ENCODE measurements around the gene TECTA.
"Not testable (repeated sequence)": the region's sequence is repeated elsewhere in the genome, so short reads cannot be mapped to it uniquely, and the experiment has no call there.

TECTA gene

DNA sequence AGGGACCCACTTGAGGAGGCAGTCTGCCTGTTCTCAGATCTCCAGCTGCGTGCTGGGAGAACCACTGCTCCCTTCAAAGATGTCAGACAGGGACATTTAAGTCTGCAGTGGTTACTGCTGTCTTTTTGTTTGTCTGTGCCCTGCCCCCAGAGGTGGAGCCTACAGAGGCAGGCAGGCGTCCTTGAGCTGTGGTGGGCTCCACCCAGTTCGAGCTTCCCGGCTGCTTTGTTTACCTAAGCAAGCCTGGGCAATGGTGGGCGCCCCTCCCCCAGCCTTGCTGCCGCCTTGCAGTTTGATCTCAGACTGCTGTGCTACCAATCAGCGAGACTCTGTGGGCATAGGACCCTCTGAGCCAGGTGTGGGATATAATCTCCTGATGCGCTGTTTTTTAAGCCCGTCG, 76.6 kb downstream of the TECTA start:
- DNase-seq (ENCODE audit: low read depth) = not testable (repeated sequence)

GRCh38 chr11:121179306-121179705, 78.3 kb downstream of the TECTA start:
- DNase-seq (ENCODE audit: low read depth) = no peak

GRCh38 chr11:121180183-121180582, 79.1 kb downstream of the TECTA start:
- DNase-seq (ENCODE audit: low read depth) = no peak

DNA sequence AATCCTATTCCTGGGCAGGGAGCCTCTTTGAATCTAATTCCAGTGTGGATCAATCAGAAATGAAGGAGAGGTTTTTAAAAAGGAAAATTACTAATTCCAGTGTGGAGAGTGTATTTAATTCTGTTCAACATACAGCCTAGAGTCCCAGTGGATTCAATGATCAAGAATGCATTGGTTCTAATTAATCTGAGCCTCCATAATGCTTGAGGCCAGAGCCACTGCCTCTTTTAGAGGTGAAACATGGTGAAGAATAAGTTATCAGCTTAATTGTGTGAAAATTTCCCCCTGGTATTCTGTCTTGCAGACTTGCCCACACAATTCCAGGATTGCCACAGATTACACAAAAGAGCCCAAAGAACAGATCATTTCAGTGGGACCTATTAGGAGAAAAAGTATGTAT, 87.7 kb downstream of the TECTA start:
- no peak for DNase-seq (ENCODE audit: low read depth)

DNA sequence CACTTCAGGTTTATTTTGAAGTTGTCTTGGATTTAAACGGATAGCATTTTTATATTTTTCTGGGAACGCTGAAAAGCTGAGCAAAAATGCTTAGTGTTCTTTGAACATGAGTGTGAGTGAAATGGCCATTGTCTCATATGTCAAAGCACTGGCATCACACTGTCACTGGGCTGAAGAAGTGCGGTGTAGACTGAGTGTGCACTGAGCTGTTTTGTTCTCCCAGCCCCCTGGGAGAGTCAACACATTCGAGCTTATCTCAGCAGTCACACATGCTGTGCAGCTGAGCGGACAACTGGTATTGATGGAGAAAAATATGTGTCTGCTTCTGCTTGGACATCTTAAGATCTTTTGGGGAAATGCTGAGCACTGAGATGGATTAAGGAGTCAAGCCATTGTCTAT, 90.8 kb downstream of the TECTA start:
- no peak for DNase-seq (ENCODE audit: low read depth)

- peak; percentile 27 for DNase-seq (ENCODE audit: low read depth)
Observed at GRCh38 chr11:121194731-121195596, 93.9 kb downstream of the TECTA start.

- no peak for DNase-seq (ENCODE audit: low read depth)
Observed at GRCh38 chr11:121198491-121198890, 97.4 kb downstream of the TECTA start.

- no peak for DNase-seq (ENCODE audit: low read depth)
Observed at GRCh38 chr11:121199516-121199915, 98.5 kb downstream of the TECTA start.

GRCh38 chr11:121206810-121207209, 105.8 kb downstream of the TECTA start:
- DNase-seq (ENCODE audit: low read depth) = no peak

- no peak for DNase-seq (ENCODE audit: low read depth)
Observed at GRCh38 chr11:121207485-121208115, 106.6 kb downstream of the TECTA start.

DNA sequence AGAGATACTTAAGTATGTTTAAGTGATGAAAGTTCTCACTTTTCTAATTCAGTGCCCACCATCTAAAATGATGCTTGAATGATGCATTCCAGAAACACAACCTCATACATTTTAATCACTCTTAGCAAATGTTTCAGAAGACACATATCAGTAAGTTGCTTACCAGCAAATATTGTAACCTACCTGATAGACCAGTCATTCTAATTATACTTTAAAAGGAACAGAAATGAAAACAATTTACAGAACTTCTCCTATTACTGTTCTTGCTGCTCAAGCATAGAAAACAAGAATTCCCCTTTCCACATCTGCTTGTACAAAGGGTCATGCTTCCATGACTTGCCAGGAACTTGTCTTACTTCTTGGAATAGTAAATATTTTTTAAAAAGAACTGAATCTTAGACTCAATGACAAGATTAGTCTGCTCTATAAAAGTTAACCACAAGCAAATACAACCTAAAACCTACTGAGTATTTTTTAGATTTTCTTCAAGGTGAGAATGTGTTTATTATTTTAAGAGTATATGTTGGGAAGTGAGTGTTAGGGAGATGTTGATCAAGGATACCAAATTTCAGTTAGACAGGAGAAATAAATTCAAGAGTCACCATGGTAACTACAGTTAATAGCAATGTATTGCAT, 109.5 kb downstream of the TECTA start:
- no peak for DNase-seq (ENCODE audit: low read depth)

- no peak for DNase-seq (ENCODE audit: low read depth)
Observed at GRCh38 chr11:121211626-121212025, 110.6 kb downstream of the TECTA start.

DNA sequence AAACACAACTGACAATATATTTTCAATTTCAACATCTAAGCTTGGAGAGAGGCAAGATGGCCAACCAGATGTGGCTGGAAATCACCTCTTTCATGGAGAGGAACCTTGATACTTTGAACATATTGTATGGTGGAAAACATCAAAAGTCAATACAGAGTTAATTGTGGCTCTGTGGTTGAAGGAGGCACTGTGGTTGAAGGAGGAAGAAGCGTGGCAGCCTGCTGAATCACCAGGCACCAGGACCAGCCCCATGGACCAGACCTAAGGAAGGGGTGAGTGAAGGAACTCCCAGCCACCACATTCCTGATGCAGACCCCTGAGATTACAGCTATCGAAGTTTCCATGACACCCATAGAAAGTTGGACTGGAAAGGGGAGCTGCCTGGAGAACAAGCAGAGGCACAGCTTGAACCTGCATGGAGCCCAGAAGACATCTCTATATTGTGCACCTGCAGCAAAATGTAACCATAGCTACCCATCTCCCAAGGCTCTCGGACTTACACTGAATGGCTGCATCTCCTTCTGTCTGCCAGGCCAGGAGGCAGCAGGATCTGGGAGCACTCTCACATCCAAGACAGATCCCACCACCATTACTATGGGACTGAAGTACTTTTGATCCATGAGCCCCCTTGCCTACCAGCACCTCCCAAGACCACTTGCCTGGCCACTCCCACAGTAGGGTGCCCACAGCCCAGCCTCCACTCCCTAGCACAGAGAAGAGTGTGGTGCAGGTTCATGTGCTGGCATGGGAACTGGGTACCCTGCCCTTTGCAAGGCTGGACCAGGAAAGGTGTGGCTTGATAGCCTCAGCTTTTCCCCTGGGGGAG, 111.7 kb downstream of the TECTA start:
- no peak for DNase-seq (ENCODE audit: low read depth)

DNA sequence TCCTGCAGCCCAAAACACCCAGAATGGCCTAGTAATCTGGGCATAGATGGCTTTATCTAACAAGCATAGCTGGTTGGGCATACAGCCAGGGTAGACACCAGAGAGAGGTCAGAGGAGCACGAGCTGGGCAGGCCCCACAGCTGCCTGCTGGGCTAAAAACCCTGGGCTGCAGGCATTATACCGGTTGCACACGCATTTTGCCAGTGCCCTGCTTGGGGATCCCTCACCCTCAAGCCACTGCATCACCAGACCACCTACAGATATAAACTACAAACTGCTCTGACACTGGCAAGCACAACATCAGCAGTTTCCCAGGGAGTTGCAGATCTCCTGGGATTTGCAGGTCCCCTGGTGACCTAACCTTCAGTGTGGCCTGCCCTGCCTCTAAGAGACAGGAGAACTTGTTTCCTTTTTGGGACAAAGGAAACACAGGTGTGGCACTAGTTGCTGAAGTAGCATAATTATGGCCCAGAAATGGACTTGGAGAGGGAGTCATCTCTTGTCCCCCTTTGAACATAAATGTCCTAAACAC, 112.4 kb downstream of the TECTA start:
- no peak for DNase-seq (ENCODE audit: low read depth)

DNA sequence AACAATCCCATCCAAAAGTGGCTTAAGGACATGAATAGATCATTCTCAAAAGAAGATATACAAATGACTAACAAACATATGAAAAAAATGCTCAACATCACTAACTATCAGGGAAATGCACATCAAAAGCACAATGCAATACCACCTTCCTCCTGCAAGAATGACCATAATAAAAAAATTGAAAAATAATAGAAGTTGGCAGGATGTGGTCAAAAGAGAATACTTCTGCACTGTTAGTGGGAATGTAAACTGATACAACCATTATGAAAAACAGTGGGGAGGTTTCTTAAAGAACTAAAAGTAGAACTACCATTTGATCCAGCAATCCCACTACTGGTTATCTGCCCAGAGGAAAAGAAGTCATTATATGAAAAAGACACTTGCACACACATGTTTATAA, 113.8 kb downstream of the TECTA start:
- no peak for DNase-seq (ENCODE audit: low read depth)

DNA sequence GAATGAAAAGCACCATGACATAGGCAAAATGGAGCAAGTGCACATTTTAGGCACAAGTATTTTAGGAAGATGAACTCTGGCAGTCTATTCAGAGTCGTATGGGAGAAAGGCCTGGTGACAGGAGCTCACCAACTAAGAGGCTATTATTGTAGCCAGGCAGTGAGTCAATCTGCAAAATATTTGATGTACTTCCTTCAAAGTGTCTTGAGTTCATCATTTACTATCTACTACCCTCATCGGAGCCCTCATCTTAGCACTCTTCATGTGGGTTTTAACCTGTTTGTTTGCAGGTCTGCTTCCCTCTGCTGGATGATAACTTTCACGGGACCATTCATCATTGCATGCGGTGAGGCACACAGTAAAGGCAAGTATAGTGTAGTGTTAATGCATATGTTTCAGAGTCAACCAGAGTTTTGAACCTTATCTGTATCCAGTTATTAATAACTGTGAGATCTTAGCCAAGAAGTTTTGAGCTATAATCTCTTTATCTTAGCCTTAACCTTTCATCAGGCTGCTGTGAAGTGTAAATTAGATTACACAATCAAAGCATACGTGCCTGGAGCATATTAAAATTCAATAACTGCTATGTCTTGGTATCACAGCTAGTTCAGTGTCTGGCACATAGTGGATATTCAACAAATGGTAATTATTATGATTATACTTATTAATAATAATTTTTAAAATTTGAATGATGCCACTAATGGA, 120.6 kb downstream of the TECTA start:
- no peak for DNase-seq (ENCODE audit: low read depth)

DNA sequence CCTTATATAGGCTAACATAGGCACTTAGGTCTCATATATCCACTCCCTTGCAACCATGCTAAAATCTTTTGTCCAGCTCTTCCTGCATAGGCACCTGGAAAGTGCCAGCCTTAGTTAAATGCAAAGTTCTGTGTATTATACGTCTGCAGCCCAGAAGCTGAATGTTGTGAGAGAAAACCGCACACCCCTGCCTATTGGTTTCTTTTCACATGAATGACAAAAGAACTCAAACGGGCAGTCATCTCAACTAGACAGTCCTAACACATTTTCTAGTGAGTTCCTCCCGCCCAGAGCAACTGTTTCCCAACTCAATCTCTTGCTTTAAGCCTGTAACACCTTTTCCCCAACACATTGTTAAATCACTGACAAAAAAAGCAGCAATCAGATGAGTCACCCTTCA, 122.1 kb downstream of the TECTA start:
- no peak for DNase-seq (ENCODE audit: low read depth)

- DNase-seq (ENCODE audit: low read depth) = no peak
Observed at GRCh38 chr11:121225382-121225781, 124.3 kb downstream of the TECTA start.

DNA sequence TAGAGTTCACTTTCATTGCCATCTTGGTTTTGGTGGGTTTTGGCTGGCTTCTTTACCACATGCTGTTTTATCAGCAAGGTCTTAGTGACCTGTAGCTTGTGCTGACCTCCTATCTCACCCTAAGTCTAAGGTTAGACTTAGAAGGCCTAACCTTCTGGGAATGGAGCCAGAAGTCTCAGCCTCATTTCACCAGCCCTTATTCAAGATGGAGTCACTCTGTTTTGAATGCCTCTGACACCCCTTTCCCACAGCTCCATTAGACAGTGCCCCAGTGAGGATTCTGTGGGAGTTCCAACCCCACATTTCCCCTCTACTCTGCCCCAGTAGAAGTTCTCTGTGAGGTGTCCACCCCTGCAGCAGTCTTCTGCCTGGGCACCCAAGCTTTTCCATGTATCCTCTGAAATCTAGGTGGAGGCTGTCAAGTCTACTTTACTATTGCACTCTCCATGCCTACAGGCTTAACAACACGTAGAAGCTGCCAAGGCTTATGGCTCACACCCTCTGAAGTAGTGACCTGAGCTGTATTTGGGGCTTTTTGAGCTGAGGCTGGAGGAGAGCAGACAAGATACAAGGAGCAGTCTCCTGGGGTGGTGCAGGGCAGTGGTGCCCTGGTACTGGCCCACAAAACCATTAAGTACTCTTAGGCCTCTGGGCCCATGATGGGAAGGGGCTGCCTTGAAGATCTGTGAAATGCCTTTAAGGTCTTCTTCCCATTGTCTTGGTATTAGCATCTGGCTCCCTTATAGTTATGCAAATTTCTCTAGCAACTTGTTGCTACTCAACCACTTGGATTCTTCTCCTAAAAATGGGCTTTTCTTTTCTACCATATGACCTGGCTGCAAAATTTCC, 125.6 kb downstream of the TECTA start:
- no peak for DNase-seq (ENCODE audit: low read depth)

DNA sequence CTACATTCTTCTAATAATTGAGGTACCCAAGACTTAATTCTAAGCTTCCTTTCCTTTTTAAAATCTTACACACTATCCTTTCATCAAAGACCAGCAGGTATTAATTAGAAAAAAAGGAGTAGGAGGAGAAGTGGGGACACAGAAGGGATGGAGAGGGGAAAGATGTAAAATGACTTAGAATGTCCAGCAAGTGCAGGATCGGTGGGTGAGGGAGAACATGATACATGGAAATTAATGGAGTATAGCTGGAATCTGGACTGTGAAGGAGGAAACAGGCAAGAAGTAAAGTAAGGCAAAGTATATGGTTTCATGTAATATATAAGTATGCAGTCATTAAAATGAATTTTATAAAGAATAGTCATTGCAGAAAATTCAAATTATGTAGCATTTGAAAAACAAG, 127.8 kb downstream of the TECTA start:
- DNase-seq (ENCODE audit: low read depth) = no peak

Data from HS-27A (cell line).